ENCODE measurements around the gene KRTAP4-8. TPM values are rescaled to one million over a fixed set of nuclear protein-coding genes. Genes with fewer than 3 reads are reported as not detected.

The KRTAP4-8 gene
- total and polyA plus RNA-seq, 2 of the 8 experiments (the other 6 are each of a cell fraction or from before 2014, with no cell fraction given): not detected

GRCh38 chr17:41098481-41098880 lies 539 bp upstream of the KRTAP4-8 start (continued):
- no peak for TF ChIP-seq ATF3 (IDR thresholded peaks at IDR 0.05; ENCODE audit: insufficient read depth, low read depth, low read length)
- TF ChIP-seq ASH2L (IDR thresholded peaks at IDR 0.05; ENCODE audit: low read length): no peak
- TF ChIP-seq ATF2 (IDR thresholded peaks at IDR 0.05; ENCODE audit: low read length): no peak
- TF ChIP-seq SP4 (IDR thresholded peaks at IDR 0.05; ENCODE audit: low read length): no peak
- no peak for TF ChIP-seq USF2 (IDR thresholded peaks at IDR 0.05; ENCODE audit: low read length)
- no peak for TF ChIP-seq MAX (IDR thresholded peaks at IDR 0.05)
- no peak for TF ChIP-seq HDAC2 (IDR thresholded peaks at IDR 0.05; ENCODE audit: borderline replicate concordance in 1 of 2, low read depth in 2 of 2, low read length in 2 of 2)
- TF ChIP-seq POLR2A (IDR thresholded peaks at IDR 0.05; ENCODE audit: control extremely low read depth in 1 of 2, low read depth in 2 of 2, low read length in 2 of 2): no peak
